ENCODE measurements around the gene MTERF4.

The MTERF4 gene

DNA sequence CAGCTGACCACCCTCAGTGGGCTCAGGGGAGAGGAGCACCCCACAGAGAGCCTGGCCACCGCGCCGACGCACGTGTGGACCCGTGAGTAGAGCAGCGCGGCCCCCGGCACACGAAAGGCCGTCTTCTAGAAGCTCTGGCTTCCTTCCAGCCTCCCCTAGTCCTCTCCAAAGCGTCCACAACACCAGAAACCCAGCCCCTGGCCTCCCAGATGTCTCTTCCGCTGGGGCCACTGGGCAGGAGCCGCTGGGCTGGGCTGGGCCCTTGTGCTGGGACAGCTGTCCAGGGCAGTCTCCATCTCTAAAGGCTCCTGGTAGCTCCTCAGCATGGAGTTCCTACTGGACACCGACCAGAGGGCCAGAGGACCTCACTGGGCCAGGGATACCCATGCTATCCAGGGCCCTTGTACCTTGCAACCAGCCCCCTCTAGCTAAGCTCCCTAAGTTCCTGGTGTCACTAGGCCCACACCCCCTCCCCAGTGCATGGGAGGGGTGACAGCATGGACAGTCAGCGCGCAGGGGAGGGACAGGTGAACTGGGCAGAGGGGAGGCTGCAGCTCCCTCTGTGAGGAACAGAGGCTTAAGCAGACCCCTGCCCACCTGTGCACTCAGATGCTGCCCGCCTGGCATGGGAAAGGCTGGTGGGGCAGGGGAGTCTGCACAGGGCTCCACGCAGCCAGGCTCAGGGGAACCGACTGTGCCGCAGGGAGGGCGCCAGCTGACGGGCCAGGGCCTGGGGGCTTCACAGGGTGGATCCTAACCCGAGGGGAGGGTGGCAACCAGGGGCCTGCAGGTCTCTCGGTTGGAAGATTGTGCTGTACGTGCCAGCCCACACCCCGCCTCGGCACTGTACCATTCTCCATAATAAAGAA is 32.9 kb downstream of the MTERF4 start:
- DNase-seq: no peak

GRCh38 chr2:241068136-241068941 is 33.7 kb downstream of the MTERF4 start:
- DNase-seq: no peak

GRCh38 chr2:241067501-241068135 is 34.5 kb downstream of the MTERF4 start:
- no peak for DNase-seq

DNA sequence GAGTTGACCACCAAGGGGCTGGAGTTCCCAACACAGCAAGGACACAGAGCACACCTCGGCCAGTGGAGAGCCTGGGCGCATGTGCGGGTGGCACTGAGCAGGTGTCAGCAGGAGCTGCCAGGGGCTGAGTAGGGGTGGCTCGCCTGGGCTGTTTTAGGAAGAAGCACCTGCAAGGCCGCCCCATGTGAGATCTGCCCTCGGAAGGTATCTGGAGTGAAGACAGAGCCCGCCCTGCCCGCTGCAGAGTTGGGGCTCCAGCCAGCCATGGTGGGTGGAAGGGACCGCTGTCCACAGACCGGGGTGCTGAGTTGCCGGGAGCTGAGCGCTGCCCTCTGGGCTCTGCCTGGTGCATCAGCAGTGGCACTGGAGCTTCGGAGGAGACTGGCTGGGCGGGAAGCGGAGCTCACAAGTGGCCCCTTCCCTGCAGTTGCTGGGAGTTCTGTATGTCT is 35.2 kb downstream of the MTERF4 start:
- peak; percentile 36 for DNase-seq

DNA sequence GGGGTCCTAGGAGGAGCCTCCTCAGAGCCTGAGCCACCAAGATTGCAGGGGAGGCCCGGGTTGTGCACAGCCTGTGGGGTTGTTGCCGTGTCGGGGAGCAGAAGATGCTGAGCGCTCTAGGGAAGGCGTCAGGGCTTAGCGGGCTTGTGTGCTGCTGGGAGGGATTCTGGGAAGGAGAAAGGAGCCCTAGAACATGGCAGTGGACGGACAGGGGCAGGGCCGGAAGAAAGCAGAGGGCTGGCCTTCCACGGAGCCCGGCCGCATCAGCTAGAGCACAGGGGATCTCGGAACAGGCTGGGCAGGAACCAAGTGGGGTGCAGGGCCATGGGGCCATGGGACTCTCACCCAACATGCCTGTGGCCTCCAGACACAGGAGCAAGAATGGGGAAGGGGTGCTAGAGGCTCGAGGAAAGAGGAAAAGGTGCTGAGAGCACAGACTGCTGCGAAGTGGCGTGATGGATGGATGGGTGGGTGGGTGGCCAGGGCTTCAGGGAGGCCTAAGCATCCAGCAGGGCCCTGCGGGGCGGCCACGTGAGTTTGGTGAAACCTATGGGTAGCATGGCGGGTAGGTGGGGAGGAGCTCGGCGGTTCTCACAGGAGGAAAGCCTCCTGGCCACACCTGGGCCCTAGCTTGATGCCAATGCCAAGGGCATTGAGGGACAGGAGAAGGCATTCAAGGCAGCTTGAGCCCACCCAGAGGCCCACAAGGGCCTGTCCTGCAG is 35.8 kb downstream of the MTERF4 start:
- no peak for DNase-seq

DNA sequence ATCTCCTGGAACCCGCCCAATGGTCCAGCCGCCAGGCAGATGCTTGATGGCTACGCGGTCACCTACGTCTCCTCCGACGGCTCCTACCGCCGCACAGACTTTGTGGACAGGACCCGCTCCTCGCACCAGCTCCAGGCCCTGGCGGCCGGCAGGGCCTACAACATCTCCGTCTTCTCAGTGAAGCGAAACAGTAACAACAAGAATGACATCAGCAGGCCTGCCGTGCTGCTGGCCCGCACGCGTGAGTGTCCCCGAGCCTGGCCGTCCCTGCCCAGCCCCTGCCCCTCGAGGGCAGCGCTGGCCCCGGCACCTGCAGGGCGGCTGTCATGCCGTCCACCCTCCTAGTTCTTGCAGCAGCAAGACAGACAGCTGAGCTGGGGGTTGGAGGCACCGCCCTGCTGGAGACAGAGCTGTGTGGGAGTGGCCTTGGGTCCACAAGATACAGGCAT is 36.7 kb downstream of the MTERF4 start:
- DNase-seq: peak; percentile 27

GRCh38 chr2:241064802-241065354 is 37.2 kb downstream of the MTERF4 start:
- no peak for DNase-seq

- DNase-seq: peak; percentile 13
Measured at GRCh38 chr2:241064008-241064801, 37.9 kb downstream of the MTERF4 start.

GRCh38 chr2:241063587-241063986 is 38.5 kb downstream of the MTERF4 start:
- no peak for DNase-seq

DNA sequence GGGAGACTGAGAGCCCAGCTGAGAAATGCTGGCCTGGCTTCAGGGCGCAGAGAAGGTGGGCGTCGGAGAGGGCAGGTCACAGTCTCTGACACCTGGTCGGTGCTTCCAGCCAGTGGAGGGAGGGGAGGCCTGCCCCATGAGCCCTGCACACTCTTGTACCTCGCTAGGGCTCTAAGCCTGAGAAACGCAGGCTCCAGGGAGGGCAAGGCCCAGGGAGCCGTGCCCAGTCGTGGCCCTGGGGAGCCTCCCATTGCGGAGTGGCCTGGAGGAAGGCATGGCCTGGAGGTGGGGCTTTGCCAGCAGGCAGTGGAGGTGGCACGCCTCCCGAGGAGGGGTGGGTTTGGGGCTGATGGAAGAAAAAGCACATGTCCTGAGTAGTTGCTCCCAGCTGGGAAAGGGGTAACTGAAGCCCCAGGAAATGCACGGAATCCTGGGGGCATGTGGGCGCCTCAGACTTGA is 39.0 kb downstream of the MTERF4 start:
- DNase-seq: no peak

GRCh38 chr2:241062389-241063092 is 39.5 kb downstream of the MTERF4 start:
- no peak for DNase-seq

DNA sequence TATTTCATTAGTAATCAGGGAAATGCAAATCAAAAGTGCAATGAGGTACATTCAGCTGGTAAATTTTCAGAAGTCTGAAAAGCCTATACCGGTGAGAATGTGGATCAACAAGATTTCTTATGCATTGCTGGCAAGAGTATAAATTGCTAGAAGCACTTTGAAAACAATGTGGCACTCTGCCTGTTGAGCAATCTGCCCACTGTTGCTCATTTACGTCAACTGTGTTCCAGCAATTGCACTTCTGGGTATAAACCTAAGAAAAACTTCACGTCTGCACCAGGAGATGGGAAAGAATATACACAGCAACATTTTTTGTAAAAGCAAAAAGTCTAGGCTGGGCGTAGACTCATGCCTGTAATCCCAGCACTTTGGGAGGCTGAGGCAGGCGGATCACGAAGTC is 40.8 kb downstream of the MTERF4 start:
- DNase-seq: no peak

DNA sequence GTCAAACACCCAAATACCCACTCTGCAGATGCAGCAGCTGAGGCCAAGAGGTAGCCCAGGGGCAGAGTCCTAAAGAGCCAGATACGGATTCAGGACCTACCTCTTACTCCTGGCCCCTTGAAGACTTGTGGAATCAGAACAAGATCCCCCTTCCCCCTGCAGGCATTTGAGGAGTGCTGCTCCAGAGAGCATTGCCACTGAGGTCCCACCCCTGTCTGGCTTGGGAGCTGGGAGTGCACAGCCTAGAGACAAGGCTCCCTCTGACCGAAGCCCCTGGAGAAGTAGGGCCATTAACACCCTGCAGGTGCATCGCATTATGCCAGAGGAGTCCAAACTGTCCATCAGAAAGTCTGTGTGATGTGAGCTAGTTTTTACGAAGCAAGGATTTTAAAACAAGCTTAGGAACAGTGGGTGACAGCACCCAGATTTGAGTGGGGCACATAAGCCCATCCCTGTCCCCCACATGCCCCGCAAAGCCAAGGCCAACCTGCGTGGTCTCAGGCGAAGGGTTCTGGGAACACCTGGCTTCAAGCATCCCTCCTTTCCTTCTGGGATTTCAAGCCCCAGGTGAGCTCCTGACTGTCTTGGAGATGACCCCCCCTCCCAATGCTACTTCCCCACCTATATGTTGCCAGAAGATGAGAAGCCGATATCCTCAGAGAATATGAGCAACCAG is 48.4 kb downstream of the MTERF4 start:
- DNase-seq: no peak

GRCh38 chr2:241052677-241053360 is 49.3 kb downstream of the MTERF4 start:
- no peak for DNase-seq

DNA sequence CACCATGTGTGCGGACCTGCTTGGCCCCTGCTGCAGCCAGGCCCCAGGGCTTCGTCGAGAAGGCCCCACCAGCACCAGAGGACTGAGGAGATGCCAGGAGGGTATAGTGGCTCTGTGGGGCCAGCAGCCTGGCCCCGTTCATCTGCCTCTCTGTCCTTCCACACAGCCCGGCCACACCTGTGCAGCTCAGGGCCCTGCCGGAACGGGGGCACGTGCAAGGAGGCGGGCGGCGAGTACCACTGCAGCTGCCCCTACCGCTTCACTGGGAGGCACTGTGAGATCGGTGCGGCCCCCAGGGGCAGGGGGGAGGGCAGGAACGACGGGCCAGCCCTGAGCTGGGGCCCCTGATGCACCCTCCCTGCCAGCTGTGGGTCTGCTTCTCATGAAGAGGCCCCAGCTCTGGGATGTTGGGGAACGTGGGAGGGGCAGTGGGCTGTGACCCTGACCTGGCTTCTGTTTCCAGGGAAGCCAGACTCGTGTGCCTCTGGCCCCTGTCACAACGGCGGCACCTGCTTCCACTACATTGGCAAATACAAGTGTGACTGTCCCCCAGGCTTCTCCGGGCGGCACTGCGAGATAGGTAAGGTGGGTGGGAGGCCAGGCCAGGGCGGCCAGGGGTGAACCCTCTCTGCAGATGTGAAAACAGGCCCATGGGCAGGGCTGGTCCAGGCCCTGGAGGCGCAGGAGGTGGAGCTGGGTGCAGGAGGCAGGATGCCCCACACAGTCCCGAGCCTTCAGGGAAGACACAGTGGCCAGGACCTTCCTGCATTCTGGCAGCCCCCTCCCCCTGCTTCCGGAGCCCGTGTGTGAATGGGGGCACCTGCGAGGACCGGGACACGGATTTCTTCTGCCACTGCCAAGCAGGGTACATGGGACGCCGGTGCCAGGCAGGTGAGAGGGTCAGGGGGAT is 50.3 kb downstream of the MTERF4 start:
- no peak for DNase-seq

- DNase-seq: no peak
Measured at GRCh38 chr2:241050624-241051577, 51.2 kb downstream of the MTERF4 start.
